Neural cell (in vitro differentiated cells): ENCODE results near the gene SLC5A9. TPM values are rescaled to one million over a fixed set of nuclear protein-coding genes. Genes with fewer than 3 reads are reported as not detected.

ENCODE experiments used
- H2AFZ ChIP-seq: fragments of 200-600, 300-800 bp; sonication (generic), shearing (Covaris generic); 2 replicates; pipeline ENCODE4 v1.6.0; 2014; ENCODE audit warnings: low read depth, mild to moderate bottlenecking, antibody characterized with exemption, low read length, moderate library complexity
- H3F3A ChIP-seq: fragments of 200-600 bp; shearing (Covaris generic); 2 replicates; pipeline ENCODE4 v1.6.1; 2016; ENCODE audit warnings: mild to moderate bottlenecking, moderate library complexity, mixed read lengths, antibody characterized with exemption, low read length; ENCODE audit not compliant: insufficient read depth, poor library complexity, severe bottlenecking
- H3K27ac ChIP-seq: fragments of 200-600, 300-800 bp; sonication (generic), shearing (Covaris generic); 2 replicates; pipeline ENCODE4 v1.5.1; 2014; ENCODE audit warnings: mild to moderate bottlenecking, low read length, moderate library complexity
- H3K27me3 ChIP-seq: fragments of 300-800, 200-600 bp; sonication (generic), shearing (Covaris generic); 2 replicates; pipeline ENCODE4 v1.6.0; 2014; ENCODE audit warnings: mild to moderate bottlenecking, low read depth, low read length, moderate library complexity; ENCODE audit not compliant: insufficient read depth
- H3K36me3 ChIP-seq: fragments of 300-800, 200-600 bp; sonication (generic), shearing (Covaris generic); 2 replicates; pipeline ENCODE4 v1.5.1; 2014; ENCODE audit warnings: mild to moderate bottlenecking, antibody characterized with exemption, low read length, moderate library complexity; ENCODE audit not compliant: insufficient read depth
- H3K4me2 ChIP-seq: fragments of 300-800, 200-600 bp; sonication (generic), shearing (Covaris generic); 2 replicates; pipeline ENCODE4 v1.6.0; 2014; ENCODE audit warnings: mild to moderate bottlenecking, low read length
- H3K4me3 ChIP-seq: fragments of 300-800, 200-600 bp; sonication (generic), shearing (Covaris generic); 2 replicates; pipeline ENCODE4 v1.5.1; 2014; ENCODE audit warnings: mild to moderate bottlenecking, low read length, moderate library complexity
- H3K79me2 ChIP-seq: fragments of 200-600 bp; shearing (Covaris generic); replicated peaks from 2 replicates; pipeline ENCODE4 v1.6.0; 2014; ENCODE audit warnings: mild to moderate bottlenecking, low read length, moderate library complexity; ENCODE audit not compliant: insufficient read depth
- H3K9ac ChIP-seq: fragments of 300-800, 200-600 bp; sonication (generic), shearing (Covaris generic); 2 replicates; pipeline ENCODE4 v1.6.1; 2016; ENCODE audit warnings: mild to moderate bottlenecking, low read length, mixed read lengths
- H3K9me2 ChIP-seq: fragments of 200-600 bp; shearing (Covaris generic); 2 replicates; pipeline ENCODE4 v1.6.1; 2016; ENCODE audit warnings: mild to moderate bottlenecking, low read length, mixed read lengths; ENCODE audit not compliant: insufficient read depth
- H3K9me3 ChIP-seq: fragments of 200-600, 300-800 bp; sonication (generic), shearing (Covaris generic); 2 replicates; pipeline ENCODE4 v1.6.1; 2016; ENCODE audit warnings: mild to moderate bottlenecking, mixed run types, low read length, moderate library complexity, mixed read lengths
- H4K20me1 ChIP-seq: fragments of 200-600 bp; shearing (Covaris generic); 2 replicates; pipeline ENCODE4 v1.6.1; 2016; ENCODE audit warnings: mild to moderate bottlenecking, mixed run types; ENCODE audit not compliant: insufficient read depth
- CTCF ChIP-seq: fragments of 450-650 bp; IDR thresholded peaks from 2 replicates; pipeline ENCODE4 v1.5.1; 2014; ENCODE audit warnings: antibody characterized with exemption, mild to moderate bottlenecking, moderate library complexity; ENCODE audit not compliant: poor library complexity, severe bottlenecking
- EP300 ChIP-seq: fragments of 450-650 bp; conservative IDR thresholded peaks from 2 replicates; pipeline ENCODE4 v1.6.1; 2014; ENCODE audit warnings: antibody characterized with exemption, mild to moderate bottlenecking, moderate library complexity; ENCODE audit not compliant: poor library complexity, severe bottlenecking
- EZH2 ChIP-seq: fragments of 200-600, 300-800 bp; shearing (Covaris generic), sonication (generic); IDR thresholded peaks from 2 replicates; pipeline ENCODE4 v1.6.1; 2014; ENCODE audit warnings: antibody characterized with exemption, low read length, borderline replicate concordance, mild to moderate bottlenecking; ENCODE audit not compliant: insufficient read depth, poor library complexity, severe bottlenecking
- MXI1 ChIP-seq: fragments of 450-650 bp; conservative IDR thresholded peaks from 2 replicates; pipeline ENCODE4 v1.6.1; 2014; ENCODE audit warnings: antibody characterized with exemption, mild to moderate bottlenecking; ENCODE audit not compliant: poor library complexity, severe bottlenecking
- POLR2AphosphoS5 ChIP-seq: IDR thresholded peaks from 2 replicates; pipeline ENCODE4 v1.6.1; 2012
- RAD21 ChIP-seq: fragments of 450-650 bp; conservative IDR thresholded peaks from 2 replicates; pipeline ENCODE4 v1.6.1; 2014; ENCODE audit warnings: antibody characterized with exemption, mild to moderate bottlenecking, moderate library complexity
- REST ChIP-seq: IDR thresholded peaks from 2 replicates; pipeline ENCODE4 v1.6.1; 2012; ENCODE audit warnings: borderline replicate concordance
- SMC3 ChIP-seq: fragments of 450-650 bp; conservative IDR thresholded peaks from 2 replicates; pipeline ENCODE4 v1.6.1; 2014; ENCODE audit warnings: antibody characterized with exemption, mild to moderate bottlenecking, moderate library complexity; ENCODE audit not compliant: poor library complexity
- TAF1 ChIP-seq: IDR thresholded peaks from 2 replicates; pipeline ENCODE4 v1.6.1; 2012; ENCODE audit warnings: low read depth
- polyA plus RNA-seq: library from polyadenylated mRNA; depleted of rRNA; stranded (reverse); fragments of >200 nt; gene quantifications from 2 replicates; pipeline ENCODE4 v1.2.3, GENCODE V29; 2014

The SLC5A9 gene
- polyA plus RNA-seq, 1 donor from 2014 or later: not detected

- Histone ChIP-seq H3K9me3 (no peaks in the 10 kb centered on the region), H3K9me2 (no peaks in the 10 kb centered on the region), H2AFZ (no peak overlapping the region), H3K27ac (no peak overlapping the region), H3K4me3 (no peak overlapping the region), H3K27me3 (no peaks in the 10 kb centered on the region), H3K36me3 (no peaks in the 10 kb centered on the region), H3K9ac (no peak overlapping the region), H4K20me1 (no peaks in the 10 kb centered on the region), H3K79me2 (no peaks in the 10 kb centered on the region), H3F3A (no peaks in the 10 kb centered on the region), H3K4me2 (no peak overlapping the region)
- TF ChIP-seq EZH2 (no peak), TAF1 (no peak), RAD21 (no peak), MXI1 (no peak), REST (no peak), CTCF (no peak), SMC3 (no peak), POLR2AphosphoS5 (no peak), EP300 (no peak)
Observed at GRCh38 chr1:48221122-48221521, 1.4 kb upstream of the SLC5A9 start.

GRCh38 chr1:48221657-48222056, 859 bp upstream of the SLC5A9 start:
- Histone ChIP-seq H3K4me2 (no peak overlapping the region), H3K4me3 (no peak overlapping the region), H3K27me3 (no peaks in the 10 kb centered on the region), H3K9me2 (no peaks in the 10 kb centered on the region), H4K20me1 (no peaks in the 10 kb centered on the region), H3F3A (no peaks in the 10 kb centered on the region), H3K27ac (no peak overlapping the region), H3K79me2 (no peaks in the 10 kb centered on the region), H3K9me3 (no peaks in the 10 kb centered on the region), H3K36me3 (no peaks in the 10 kb centered on the region), H2AFZ (no peak overlapping the region), H3K9ac (no peak overlapping the region)
- TF ChIP-seq TAF1 (no peak), EP300 (no peak), RAD21 (no peak), POLR2AphosphoS5 (no peak), SMC3 (no peak), CTCF (no peak), MXI1 (no peak), EZH2 (no peak), REST (no peak)
